Ishikawa (cell line): Measurements from ENCODE around the gene PYCR2.

Experiments used
- CEBPB ChIP-seq: IDR thresholded peaks from 2 replicates; pipeline ENCODE4 v1.6.1; 2012
- CREB1 ChIP-seq: IDR thresholded peaks from 2 replicates; pipeline ENCODE4 v1.6.1; 2012; ENCODE audit warnings: low read depth
- EGR1 ChIP-seq: IDR thresholded peaks from 2 replicates; pipeline ENCODE4 v1.6.1; 2012
- EP300 ChIP-seq: IDR thresholded peaks from 2 replicates; pipeline ENCODE4 v1.6.1; 2012; ENCODE audit warnings: borderline replicate concordance
- FOXM1 ChIP-seq: IDR thresholded peaks from 2 replicates; pipeline ENCODE4 v1.6.1; 2012; ENCODE audit warnings: low read depth, borderline replicate concordance
- MAX ChIP-seq: IDR thresholded peaks from 2 replicates; pipeline ENCODE4 v1.6.1; 2012
- NFIC ChIP-seq: IDR thresholded peaks from 2 replicates; pipeline ENCODE4 v1.6.1; 2012
- RAD21 ChIP-seq: IDR thresholded peaks from 2 replicates; pipeline ENCODE4 v1.6.1; 2012; ENCODE audit warnings: low read depth
- TAF1 ChIP-seq: IDR thresholded peaks from 2 replicates; pipeline ENCODE4 v1.6.1; 2012; ENCODE audit warnings: low read depth, mild to moderate bottlenecking
- TCF12 ChIP-seq: IDR thresholded peaks from 2 replicates; pipeline ENCODE4 v1.6.1; 2012; ENCODE audit warnings: low read depth
- TEAD4 ChIP-seq: IDR thresholded peaks from 2 replicates; pipeline ENCODE4 v1.6.1; 2012
- YY1 ChIP-seq: IDR thresholded peaks from 2 replicates; pipeline ENCODE4 v1.6.1; 2012; ENCODE audit warnings: low read depth
- ZBTB7A ChIP-seq: IDR thresholded peaks from 2 replicates; pipeline ENCODE4 v1.6.1; 2012; ENCODE audit warnings: low read depth
- TF ChIP-seq, protein P1 (sequence below): IDR thresholded peaks from 2 replicates; pipeline ENCODE4 v1.6.1; 2012
- TF ChIP-seq, protein P2 (sequence below): IDR thresholded peaks from 2 replicates; pipeline ENCODE4 v1.6.1; 2012; ENCODE audit warnings: low read depth, mild to moderate bottlenecking

PYCR2 gene

DNA sequence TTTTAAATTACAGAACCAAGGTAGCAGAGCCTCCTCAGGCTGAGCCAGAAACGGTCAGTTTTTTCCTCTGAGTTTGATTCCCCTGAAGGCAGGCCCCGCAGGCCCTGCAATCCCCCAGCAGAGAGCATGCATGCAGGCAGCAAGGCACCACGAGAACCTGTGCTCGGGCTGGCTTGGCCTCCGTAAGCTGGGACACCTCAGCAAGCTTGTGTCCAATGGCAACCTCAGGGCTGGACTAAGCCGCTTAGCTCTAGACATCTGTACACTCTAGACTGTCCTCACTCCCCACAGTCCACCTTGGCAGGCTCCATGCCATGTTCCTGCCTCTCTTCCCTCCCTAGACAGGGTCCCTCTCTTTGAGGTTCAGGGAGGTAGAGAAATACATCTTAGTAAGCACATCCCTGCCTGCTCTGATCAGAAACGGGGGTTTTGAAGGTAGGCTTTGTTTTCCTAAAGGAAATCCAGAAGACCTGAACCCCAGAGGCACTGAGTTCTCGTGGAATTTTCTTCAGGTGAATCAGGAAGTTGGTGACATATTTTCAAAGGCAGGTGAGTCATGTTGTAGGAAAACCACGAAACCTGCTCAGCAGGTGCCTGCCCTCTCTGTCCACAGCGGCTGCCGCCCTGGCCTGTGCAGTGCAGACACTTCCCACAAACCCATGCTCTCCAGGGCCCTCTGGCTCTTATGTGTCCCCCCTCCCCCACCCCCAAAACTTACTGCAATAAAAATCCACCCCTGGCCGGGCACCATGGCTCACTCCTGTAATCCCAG is 48.8 kb downstream of the PYCR2 start:
- 0 out of 2 replicates have a peak, but pooled peaks have one; percentile 22 for TF ChIP-seq FOXM1
- TF ChIP-seq, protein P1, sequence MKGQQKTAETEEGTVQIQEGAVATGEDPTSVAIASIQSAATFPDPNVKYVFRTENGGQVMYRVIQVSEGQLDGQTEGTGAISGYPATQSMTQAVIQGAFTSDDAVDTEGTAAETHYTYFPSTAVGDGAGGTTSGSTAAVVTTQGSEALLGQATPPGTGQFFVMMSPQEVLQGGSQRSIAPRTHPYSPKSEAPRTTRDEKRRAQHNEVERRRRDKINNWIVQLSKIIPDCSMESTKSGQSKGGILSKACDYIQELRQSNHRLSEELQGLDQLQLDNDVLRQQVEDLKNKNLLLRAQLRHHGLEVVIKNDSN, result no peak
- peak; percentile 79 for TF ChIP-seq TEAD4
- TF ChIP-seq ZBTB7A, result no peak
- TF ChIP-seq YY1, result no peak
- TF ChIP-seq, protein P2, sequence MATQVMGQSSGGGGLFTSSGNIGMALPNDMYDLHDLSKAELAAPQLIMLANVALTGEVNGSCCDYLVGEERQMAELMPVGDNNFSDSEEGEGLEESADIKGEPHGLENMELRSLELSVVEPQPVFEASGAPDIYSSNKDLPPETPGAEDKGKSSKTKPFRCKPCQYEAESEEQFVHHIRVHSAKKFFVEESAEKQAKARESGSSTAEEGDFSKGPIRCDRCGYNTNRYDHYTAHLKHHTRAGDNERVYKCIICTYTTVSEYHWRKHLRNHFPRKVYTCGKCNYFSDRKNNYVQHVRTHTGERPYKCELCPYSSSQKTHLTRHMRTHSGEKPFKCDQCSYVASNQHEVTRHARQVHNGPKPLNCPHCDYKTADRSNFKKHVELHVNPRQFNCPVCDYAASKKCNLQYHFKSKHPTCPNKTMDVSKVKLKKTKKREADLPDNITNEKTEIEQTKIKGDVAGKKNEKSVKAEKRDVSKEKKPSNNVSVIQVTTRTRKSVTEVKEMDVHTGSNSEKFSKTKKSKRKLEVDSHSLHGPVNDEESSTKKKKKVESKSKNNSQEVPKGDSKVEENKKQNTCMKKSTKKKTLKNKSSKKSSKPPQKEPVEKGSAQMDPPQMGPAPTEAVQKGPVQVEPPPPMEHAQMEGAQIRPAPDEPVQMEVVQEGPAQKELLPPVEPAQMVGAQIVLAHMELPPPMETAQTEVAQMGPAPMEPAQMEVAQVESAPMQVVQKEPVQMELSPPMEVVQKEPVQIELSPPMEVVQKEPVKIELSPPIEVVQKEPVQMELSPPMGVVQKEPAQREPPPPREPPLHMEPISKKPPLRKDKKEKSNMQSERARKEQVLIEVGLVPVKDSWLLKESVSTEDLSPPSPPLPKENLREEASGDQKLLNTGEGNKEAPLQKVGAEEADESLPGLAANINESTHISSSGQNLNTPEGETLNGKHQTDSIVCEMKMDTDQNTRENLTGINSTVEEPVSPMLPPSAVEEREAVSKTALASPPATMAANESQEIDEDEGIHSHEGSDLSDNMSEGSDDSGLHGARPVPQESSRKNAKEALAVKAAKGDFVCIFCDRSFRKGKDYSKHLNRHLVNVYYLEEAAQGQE, result no peak
- peak; percentile 69 for TF ChIP-seq TCF12
- no peak for TF ChIP-seq RAD21
- 0 out of 2 replicates have a peak, but pooled peaks have one; percentile 9 for TF ChIP-seq NFIC
- no peak for TF ChIP-seq CREB1
- TF ChIP-seq MAX, result peak; percentile 64; the same call in 1 of the 2 replicates
- TF ChIP-seq CEBPB, result peak; percentile 12; the same call in 1 of the 2 replicates
- no peak for TF ChIP-seq EGR1
- TF ChIP-seq TAF1, result peak; percentile 34; the same call in 1 of the 2 replicates
- peak; percentile 63; the same call in 1 of the 2 replicates for TF ChIP-seq EP300

DNA sequence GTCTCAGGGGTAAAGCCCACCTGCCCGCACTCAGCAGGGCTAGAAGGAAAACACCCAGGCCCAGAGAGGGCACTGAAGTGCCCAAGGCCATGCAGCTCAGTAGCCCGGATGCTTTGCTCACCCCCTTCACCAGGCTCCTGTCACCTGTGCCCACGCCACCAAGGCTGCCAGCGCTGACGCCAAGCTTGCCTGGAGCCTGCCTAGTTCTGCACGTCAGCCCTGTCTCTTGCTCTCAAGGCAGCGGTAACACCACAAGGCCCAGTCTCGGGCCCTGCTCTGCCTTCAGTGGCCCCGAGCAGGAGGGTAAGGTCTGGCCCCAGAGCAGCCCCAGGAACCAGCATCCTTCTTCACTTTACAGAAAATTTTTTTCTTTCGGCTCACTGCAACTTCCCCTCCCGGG is 49.6 kb downstream of the PYCR2 start:
- TF ChIP-seq, protein P2, result no peak
- TF ChIP-seq FOXM1 (no peak), NFIC (no peak), EP300 (no peak)

GRCh38 chr1:225873281-225873850 is 50.7 kb downstream of the PYCR2 start:
- TF ChIP-seq TEAD4 (no peak), YY1 (no peak), NFIC (no peak), RAD21 (no peak), EP300 (no peak), TCF12 (no peak), CEBPB (no peak), EGR1 (no peak), TAF1 (no peak), CREB1 (no peak), FOXM1 (no peak), ZBTB7A (no peak), MAX (no peak)
- TF ChIP-seq, protein P1, result no peak
- TF ChIP-seq, protein P2, result no peak

GRCh38 chr1:225872075-225872430 is 52.0 kb downstream of the PYCR2 start:
- TF ChIP-seq CREB1 (no peak), TCF12 (no peak), EP300 (no peak)
- TF ChIP-seq, protein P2, result no peak
